DMS 273 treated with DMSO at 0.1 percent for 48 hours (cell line): ENCODE data around the gene SUGP2.

Experiments
- DNase-seq: peaks from one replicate; lab custom pipeline; 2025; lab: John Stamatoyannopoulos, UW

SUGP2 gene

DNA sequence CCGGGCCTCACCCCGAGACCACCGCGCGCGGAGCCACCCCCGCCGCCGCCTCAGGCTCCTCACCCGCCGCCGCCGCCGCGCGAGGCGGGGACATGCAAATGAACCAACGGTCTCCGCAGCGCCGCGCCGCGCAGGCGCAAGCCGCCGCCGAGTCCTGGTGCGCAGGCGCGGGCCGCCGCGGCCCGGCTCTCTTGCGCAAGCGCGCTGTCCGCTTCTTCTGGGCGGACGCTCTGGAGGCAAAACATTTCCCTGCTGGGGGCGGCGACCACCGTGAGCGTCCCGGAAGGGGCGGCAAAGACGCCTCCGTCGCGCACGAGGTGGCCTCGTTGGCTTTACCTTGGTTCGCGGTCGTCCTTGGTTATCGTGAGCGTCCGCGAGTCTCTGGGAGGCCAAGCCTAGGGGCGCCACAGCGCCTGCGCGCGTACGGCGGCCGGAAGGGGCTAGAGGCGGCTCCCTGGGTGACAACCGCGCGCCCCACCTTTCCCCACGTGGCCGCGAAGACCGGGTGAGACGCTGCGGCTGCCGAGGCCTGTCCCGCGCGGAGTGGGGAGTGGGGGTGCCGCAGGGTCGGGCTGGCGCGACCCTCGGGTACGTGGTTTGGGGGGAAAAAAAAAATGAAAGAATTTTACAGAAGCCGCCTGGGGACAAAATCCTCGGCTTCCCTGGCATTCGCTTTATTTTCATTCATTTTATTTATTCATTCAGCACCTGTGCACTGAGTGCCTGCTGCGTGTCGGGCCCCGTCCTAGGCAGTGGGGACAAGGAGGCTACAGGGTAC is at the start of gene SUGP2, which contains the start of gene ARMC6:
TSS of gene SUGP2 (minus strand) at position 92 of the 778 bp plus-strand sequence. CDS start 2,446 bp downstream, outside the sequence.
TSS of gene ARMC6 (plus strand) at position 178 of the 778 bp plus-strand sequence. CDS start 607 bp downstream, outside the sequence.
- DNase-seq: peak; percentile 72

DNA sequence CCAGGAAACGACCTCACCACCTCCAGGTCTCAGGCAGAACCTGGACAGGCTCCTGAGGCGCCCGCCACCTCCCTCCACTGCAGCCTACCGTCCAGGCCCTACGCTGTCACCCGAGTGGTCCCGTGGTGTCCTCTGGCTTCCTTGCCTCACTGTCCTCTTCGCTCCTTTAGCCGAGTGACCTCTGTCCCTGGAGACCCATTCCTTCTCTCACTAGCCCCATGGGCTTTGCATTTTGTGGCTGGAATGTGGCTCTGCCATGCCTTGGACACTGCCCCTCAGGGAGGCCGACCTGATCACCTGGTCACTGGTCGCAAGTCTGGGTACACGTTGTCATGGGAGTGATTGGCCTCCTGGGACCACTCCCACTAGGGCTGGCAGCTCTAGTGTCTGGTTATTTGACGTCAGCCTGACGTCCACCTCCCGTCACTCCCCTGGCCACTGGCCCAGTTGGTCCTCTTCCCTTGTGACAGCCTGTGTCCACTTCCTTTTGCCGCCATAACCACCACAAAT is 48.4 kb upstream of the SUGP2 start:
- no peak for DNase-seq

DNA sequence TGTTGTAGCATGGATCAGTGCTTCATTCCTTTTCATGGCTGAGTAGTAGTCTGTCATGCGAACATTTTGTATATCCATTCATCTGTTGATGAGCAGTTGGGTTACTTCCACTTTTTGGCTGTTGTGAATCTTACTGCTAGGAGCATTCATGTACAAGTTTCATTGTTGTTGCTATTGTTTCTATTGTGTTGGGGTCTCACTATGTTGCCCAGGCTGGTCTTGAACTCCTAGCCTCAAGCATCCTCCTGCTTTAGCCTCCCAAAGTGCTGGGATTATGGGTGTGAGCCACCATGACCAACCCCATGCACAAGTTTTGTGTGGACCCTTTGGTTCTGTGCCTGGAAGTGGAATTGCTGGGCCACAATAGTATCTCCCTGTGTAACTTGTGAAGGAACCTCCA is 46.3 kb upstream of the SUGP2 start:
- DNase-seq: no peak

DNA sequence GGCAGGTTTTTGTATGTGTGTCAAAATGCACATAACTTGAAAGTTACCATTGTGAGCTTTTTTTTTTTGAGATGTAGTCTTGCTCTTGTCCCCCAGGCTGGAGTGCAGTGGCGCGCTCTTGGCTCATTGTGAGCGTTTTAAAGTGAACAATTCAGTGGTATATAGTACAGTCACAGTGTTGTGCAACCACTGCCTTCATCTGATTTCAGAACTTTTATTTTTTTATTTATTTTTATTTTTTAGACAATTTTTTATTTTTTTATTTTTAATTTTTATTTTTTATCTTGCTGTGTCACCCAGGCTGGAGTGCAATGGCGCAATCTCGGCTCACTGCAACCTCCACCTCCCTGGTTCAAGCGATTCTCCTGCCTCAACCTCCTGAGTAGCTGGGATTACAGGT is 45.5 kb upstream of the SUGP2 start:
- DNase-seq: no peak

DNA sequence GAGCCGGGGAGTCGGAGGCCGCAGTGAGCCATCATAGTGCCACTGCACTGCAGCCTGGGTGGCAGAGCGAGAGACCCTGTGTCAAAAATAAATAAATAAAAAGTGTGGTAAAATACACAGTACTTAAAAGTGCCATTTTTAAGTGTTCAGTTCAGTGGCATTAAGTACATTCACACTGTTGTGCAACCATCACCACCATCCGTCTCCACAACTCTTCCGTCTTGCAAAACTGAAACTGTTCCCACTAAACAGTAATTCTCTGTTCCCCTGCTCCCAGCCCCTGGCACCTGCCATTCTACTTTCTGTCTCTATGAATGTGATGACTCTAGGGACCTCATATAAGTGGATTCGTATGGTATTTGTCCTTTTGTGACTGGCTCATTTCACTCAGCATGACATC is 43.8 kb upstream of the SUGP2 start:
- DNase-seq: no peak

DNA sequence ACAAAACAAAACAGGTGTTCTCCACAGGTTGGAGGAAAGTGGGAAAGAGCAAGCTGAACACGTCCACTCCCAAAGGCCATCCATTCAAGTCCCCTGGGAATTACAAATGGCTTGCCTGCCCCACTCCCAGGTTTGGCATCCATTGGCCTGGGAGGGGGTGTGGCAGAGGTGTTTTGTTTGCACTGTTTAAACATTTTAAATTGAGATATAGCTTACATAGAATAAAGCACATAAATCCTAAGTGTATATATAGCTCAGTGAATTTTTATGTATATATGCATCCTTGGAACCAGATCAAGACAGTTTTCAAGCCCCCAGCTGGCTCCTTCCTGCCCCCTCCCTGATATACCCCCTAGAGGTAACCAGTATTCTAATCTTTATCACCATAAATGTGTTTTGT is 43.2 kb upstream of the SUGP2 start:
- no peak for DNase-seq

DNA sequence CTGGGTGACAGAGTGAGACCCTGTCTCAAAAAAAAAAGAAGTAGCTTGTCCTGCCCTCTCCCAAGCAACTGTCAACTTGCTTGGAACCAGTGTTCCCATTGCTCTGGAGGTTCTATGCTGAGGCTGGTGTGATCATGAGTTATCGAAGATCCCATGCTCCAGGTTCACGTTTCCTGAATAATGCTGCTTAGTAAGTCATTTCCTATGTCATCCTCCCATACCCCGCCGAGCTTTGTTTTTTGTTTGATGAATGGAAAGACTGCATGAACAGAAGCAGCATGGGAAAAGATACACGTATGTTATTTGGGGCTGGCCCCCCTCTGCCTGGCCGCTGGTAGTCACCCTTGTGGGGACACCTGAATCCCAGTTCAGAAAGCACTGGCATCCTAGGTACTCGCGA is 41.8 kb upstream of the SUGP2 start:
- DNase-seq: no peak

DNA sequence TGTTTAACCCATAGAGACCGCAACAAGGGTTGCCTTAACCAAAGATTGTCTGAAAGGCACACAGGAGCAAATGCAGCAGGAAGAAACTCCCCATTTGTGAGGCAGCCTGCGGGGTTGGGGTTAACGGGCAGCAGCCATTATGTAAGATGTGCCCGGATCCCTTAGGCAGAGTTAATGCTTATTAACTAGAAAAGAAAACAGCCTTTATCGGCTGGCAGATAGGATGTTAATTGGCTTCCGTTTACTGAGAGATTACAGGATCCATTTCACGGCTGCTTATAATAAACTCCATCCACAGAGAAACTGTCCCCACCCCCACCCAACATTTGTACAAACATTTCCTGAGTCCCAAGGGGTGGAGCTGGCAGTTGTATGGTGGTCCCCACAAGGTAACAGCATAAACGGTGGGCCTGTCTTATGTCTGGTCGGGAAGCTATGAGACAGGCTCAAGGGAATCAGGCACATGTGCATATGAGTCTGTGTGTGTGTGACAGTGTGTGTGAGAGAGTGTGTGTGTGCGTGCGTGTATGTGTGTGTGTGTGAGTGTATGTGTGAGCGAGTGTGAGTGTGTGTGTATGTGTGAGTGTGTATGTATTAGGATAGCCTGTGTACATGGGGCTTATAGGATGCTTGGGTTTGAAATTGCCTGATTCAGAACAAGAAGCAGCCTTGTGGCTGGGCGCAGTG is 41.0 kb upstream of the SUGP2 start:
- DNase-seq: no peak

DNA sequence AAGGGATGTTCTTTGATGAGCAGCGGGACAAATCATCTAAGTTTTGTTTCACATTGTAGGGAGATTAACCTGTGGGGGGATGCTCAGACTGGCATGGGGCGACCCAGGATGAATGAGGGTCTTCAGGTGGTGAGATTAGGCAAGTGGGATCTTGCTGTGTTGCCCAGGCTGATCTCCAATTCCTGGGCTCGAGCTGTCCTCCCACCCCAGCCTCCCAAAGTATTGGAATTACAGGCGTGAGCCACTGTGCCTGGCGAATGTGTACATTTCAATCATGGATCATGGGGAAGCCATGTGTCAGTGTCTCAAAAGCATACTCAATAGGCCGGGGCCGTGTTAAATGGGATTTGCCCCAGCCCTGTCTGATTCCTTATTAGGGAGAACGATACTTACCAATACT is 38.6 kb upstream of the SUGP2 start:
- DNase-seq: no peak

DNA sequence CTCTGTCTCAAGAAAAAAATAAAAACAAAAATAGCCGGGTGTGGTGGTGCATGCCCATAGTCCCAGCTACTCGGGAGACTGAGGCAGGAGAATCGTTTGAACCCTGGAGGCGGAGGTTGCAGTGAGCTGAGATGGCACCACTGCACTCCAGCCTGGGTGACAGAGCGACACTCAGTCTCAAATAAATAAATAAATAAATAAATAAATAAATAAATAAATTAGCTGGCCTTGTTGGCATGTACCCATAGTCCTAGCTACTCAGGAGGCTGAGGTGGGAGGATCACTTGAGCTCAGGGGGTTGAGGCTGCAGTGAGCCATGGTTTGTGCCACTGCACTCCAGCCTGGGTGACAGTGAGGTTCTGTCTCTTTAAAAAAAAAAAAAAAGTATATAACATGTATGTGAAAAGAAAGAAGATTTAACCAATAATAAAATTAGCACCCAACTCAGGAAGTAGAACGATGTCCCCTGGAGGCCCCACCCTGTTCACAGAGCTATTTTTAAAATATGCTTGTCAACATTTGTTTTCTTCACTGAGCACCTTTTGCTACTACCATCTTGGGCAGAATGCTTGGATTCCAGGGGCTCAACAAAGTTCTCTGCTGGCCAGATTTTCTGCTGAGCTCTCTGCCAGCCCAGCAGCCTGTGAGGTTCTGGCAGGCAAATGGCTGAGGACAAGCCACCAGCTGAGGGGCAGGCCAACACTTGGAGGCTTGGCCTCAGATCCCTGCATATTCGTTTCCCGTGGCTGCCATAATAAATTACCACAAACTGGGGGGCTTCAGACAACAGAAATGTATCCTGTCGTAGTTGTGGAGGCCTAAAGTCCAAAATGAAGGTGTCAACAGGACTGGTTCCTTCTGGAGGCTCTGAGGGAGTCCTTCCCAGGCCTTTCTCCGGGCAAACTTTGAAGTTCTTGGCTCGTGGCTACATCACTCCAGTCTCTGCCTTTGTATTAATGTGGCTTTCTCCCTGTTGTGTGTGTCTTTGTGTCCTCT is 35.6 kb upstream of the SUGP2 start:
- DNase-seq: no peak

DNA sequence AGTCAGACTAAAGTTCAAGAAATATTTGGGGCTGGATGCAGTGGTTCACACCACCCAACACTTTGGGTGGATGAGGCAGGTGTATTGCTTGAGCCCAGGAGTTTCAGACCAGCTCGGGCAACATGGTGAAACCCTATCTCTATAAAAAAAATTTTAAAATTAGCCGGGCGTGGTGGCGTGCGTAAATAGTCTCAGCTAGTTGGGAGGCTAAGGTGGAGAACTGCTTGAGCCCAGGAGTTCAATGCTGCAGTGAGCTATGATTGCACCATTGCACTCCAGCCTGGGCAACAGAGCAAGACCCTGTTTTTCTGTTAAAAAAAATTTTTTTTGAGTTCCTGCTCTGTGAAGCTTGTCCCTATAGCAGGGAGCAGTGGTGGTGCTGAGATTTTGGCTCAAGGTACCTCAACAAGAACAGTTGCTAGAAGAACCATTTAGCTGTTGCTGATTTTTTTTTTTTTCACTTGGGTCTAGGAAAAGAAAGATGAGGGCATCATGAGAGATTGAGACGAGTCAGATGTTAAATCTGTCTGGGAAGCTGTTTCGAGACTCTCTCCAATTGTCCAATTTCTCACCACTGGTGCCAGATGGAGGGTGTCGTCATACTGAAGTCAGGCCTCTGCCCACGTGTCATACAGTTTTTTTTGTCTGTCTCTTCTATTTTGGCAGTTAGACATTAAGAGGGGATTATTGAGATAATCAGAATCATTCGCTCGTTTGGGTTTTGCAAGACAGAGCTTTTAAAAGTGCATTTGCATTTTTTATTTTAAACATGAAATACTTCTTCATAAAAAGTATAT is 34.2 kb upstream of the SUGP2 start:
- DNase-seq: no peak

DNA sequence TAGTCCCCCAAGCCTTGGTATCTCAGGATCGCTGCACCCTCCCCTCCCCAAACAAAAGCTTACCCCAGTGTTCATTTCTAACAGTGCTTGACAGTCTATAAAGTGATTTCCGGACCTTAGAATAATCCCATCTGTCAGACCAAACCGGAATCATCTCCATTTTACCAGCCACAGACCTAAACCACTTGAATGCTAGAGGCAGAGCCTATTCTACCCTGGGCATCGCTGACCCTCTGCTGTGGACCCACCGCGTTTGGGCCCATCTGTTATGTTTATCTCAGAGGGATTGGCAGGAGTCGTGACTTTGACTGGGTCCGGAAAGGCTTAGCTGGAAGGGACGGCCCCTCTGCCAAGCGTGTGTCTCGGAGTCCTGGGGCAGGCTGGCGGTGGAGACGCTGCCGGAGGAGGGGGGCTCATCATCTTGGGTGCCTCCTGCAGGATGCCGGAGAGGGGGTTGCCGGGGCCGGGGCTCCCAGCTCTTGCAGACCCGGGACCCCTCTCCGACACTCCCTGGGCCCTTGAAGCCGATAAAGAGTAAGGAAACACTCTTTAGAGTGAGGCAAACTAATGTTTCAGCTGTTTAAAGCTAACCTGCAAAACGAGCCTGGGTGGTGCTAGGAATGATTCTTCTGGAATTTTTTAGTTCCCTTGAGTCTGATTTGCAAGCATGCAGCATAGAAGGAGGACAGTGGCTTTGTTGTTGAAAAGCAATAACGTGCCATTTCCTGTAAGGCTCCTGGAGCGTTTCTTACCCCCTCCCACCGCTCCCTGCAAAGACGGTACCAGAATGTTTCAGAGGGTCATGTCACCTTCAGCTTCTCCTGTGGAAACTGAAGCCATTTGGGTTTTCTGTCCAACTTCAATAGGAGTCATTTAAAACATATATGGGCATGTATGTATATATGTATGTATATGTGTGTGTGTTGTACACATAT is 31.8 kb upstream of the SUGP2 start:
- DNase-seq: no peak

DNA sequence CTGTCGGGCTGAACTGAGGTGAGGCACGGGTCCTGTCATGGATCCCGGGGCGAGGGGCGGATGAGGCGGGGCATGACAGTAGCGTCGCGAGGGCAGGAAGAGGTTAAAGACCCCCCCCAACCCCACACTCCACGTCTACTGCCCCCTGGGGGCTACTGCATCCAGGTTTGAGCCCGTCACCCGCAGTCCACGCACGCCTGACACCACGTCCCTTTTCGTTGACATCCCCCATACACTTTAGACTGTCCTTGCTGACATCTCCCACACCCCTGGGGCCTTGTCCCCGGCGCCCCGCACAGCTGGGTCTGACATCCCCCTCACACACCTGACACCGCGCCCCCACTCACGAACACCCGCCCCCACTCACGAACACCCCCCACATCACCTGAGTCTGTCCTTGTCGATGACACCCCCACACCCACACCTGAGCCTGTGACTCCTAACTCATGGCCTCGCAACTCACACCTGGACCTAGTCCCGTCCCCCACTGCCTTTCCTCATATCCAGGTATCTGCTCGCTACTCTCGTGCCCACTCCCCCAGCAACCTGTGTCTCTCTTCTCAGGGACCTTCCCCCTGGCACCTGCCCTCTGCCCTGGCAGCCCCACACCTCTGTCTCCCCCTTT is 30.9 kb upstream of the SUGP2 start:
- no peak for DNase-seq

DNA sequence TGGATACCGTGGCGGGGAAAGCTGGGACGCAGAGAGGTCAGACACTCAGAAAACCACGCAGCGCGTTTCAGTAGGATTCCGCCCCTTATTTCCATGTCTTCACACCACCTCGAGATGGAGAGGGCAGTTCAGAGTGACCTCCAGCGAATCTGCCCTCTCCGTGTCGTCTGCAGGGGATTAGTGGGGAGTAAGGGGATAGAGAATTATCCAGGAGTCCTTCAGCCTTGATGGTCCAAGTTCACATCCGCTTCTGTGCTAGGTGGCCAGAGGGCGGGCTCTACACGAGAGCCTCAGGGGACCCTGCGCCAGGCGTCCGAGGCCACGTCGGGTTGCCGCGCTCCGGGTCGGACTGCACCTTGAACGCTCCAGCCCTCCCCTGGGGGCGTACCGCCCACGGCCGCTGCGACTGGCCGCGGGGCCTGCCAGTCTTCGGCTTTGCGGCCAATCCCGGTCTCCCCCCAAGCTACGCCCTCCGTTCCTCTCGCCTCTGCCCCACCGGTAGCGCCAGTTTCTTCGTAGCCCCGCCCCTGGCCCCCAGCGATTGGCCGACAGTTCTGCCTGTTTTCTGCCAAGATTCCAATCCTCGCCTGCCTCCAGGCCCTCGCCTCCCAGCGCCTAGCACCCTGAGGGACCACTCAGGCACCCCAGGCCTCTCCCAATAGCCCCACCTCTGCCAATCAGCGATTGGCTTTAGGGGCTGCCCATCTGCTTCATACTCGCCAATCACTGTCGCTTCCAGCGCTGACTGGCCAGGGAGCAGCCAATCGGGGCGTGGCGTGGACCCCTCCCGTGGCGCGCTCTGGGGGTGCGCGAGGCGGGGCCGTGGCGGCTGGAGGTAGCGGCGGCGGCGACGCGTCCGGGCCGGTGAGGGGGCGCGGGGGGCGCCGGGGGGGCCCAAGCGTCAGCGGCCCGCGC is 30.1 kb upstream of the SUGP2 start, which contains the start of gene SLC25A42:
TSS of gene SLC25A42 (plus strand) at position 812 of the 915 bp plus-strand sequence. CDS start 32,131 bp downstream, outside the sequence.
- DNase-seq: peak; percentile 99

DNA sequence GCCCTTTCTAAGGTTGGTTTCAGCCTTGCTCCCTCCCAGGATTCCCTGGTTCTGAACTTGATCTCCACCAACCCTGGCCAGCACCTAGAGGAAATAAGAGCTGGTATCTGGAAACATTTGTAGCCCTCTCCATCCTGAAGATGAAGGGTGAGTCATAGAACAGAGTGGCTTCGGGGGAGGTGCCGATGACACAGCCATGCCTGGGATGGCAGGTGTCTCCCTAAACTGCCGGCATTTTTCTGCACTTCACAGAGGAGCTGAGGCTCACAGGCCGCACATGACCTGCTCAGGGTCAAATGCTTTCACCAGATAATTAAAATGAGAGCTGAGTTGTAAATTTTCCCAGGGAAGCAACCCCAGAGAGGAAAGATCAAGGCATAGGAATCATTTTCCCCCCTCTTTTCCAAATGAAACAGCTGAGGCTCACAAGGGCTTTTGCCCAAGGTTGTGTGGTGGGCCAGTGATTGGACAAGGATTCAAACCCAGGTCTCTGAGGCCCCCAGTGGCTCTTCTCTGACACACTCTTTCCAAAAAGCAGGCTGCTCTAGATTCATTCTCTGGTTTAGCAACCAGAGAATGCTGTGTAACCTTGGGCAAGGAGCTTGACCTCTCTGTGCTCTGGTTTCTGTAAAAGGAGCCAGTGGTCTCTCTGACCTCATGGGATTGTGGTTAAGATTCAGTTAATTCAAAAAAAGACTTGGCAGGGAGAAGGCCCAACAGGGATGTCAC is 29.3 kb upstream of the SUGP2 start:
- DNase-seq: no peak

DNA sequence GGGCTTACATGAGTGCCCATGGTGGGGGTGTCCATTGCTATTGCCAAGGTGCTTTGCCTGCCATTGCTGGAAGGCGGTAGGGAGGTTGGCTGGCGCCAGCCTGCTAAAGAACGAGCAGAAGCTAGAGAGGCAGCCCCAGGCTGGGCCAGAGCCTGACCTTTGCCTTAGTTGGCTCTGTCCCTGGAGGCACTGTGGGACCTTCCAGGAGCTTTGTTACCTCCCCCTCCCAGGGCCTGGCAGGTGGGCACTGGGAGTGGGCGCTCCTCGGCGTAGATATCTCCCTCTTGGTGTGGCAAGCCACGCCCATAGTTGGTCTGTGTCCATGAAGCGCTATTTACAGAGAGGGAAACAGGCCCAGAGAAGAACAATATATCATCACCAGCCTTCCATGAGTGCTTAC is 28.2 kb upstream of the SUGP2 start:
- no peak for DNase-seq

DNA sequence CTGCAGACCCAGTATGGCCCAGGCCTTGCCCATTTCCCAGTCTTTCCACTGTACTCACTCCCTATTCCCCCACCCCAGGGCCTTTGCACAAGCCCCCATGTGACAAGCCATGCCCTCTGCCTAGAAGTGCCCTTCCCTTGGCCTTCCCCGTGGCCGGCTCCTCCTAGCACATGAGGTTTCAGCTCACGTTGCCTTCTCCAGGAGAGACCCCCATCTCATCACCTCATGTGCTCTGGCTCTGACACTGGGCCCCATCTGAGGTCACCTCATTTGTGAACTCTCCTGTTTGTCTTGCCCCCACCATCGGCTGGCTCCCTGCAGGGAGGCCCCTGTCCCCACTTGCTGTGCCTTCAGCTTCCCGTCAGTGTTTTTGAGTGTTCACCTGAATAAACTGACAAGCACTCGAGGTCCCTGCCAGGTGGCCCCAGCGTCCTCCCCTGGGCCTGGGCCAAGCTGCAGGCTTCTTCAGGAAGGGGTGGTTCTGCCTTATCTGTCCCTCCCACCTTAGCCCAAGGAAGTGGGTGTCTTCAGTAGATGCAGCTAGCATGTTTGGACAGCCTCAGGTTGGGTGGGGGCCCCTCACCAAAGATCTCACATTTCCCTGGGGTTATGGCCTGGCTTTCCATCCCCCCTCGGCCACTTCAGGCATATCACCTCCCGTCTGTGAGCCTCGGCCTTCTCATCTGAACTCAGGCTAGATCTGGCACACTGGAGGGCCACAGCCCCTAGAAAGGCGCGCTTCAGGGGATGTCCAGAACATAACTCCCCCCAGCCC is 26.7 kb upstream of the SUGP2 start:
- no peak for DNase-seq
